Iris pigment epithelial cell (primary cell): ENCODE measurements around the gene ATP2C2.
A peak's percentile ranks its signal among the peaks of the same experiment; 100 is the strongest.
"Not testable (repeated sequence)": the region's sequence is repeated elsewhere in the genome, so short reads cannot be mapped to it uniquely, and the experiment has no call there.

Experiments used
- DNase-seq: peaks from one replicate; pipeline ENCODE4 v3.0.0-alpha.2; 2011; ENCODE audit warnings: low read depth

The ATP2C2 gene

DNA sequence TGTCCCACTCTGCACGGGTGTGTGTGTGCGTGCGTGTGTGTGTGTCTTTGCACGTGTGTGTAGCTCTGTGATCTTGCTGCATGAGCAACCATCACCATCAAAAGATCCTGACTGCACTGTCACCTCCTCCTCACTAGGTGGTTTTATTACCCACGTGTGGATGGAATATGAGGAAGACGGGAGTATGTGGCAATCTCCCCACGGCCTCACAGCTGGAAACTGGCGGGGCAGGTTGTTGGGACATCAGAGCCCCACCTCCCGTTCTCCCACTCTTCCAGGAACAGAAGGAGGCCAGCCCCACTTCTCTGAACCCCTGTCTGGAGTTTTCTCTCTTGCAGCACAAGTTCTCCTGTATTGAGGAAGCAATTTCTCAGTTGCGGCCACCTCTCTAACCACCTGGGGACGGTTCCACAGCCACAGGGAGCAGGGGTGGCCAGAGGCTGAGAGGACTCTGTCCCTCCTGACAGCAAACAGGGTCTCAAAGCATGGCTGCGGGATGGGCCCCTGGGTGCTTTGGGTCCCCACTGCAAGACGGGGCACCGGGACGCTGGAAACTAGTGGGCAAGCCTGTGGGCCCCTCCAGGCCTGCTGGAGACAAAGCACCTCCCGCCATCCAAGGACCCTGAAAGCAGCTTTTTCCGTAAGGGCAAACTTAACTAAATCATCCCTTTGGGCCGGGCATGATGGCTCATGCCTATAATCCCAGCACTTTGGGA lies 27.9 kb upstream of the ATP2C2 start:
- DNase-seq, result peak; percentile 7

DNA sequence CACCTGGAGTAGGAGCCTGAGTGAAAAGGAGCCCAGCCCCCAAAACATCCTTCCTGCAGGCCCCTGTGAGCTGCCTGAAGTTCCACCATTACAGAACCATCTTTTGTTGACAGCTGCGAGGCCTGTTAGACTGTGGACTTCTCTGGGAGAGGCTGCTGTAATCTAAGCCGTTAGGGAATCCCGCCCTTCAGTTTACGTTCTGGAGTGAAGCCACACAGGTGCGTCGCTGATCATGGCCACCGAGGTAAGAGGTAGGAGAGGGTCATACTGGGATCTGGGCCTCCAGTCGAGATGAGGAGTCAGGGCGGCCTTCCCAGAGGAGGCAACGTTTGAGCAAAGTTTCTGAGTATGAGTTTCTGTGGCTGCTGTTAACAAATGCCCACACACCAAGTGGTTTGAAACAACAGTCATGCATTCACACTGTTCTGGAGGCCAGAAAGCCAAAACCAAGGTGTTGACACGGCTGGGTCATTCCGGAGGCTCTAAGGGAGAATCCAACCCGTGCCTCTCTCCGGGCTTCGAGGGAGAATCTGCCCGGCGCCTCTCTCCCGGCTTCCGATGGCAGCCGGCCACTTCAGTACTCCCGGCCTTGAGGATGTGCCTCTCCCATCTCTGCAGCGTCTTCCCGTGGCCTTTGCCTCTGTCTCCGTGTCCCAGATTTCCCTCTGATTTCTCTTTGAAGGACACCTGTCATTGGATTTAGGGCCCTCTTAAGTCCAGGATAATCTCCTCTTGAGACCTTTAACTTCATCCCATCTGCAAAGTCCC lies 26.6 kb upstream of the ATP2C2 start:
- no peak for DNase-seq

DNA sequence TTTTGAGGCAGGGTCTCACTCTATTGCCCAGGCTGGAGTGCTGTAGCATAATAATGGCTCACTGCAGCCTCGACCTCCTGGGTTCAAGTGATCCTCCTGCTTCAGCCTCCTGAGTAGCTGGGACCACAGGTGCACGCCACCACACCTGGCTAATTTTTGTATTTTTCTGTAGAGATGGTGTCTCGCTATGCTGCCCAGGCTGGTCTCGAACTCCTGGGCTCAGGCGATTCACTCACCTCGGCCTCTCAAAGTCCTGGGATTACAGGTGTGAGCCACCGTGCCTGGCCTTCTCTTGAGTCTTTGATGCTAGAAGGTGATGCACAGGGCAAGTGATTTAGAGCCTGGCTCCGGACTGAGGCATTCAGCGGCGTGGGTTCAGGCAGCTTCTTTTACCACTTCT lies 24.5 kb upstream of the ATP2C2 start:
- not testable (repeated sequence) for DNase-seq

DNA sequence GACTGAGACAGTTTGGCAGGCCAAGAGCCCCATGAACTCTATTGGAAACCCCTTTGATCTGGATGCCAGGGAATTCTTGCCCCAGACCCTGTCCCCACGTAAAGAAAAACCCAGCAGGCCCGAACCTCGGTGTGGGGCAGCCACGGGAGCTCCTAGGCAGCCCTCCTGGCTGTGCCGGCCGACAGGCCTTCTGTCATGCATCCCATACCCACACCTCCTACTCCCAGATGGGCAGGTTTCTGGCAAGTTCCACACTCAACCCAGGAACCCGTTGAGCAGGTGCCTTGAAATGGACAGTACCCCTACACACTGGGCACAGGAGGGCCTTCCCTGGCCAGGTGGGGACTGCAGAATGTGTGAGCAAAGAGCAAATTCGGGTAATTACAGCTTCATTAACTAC lies 23.6 kb upstream of the ATP2C2 start:
- no peak for DNase-seq

DNA sequence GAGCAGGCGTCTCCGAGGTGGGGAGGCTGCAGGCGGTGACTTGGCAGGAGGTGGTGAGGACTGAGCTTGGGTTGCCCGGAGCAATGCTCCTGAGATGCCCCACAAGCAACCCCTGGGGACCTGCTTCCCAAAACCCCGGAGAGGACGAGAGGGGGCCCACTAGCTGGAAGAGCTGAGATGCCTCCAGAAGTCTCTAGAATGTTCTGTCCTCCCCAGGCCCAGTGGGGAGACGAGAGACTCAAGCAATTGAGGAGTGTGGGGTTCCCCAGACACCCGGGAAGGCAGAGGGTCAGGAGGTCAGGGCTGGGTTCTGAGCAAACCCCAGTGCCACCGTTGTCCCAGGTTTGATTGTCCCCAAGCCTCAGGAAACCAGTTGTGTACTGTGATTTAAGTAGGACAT lies 21.2 kb upstream of the ATP2C2 start:
- DNase-seq, result no peak

DNA sequence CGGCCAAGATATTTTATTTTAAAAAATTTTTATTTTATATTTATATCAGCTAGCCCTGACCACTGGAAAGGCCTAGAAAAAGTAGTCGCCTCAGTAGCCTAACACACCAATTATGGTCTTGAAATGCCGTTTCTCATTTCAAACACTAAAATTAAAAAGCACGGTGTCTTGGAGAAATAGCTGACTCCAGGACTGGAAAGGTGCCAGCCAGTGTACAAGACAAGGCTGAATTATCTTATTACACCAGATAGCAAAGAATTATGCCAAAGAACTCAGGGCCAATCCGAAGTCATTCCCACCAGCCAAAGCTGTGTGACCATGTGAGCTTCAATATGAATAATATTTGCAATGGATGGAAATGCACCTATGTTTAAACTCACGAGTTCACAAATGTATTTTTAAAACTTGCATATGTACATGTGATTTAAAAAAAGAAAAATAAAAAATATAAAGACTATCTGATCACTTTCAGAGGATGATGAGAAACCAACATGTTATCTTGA lies 19.9 kb upstream of the ATP2C2 start:
- no peak for DNase-seq

DNA sequence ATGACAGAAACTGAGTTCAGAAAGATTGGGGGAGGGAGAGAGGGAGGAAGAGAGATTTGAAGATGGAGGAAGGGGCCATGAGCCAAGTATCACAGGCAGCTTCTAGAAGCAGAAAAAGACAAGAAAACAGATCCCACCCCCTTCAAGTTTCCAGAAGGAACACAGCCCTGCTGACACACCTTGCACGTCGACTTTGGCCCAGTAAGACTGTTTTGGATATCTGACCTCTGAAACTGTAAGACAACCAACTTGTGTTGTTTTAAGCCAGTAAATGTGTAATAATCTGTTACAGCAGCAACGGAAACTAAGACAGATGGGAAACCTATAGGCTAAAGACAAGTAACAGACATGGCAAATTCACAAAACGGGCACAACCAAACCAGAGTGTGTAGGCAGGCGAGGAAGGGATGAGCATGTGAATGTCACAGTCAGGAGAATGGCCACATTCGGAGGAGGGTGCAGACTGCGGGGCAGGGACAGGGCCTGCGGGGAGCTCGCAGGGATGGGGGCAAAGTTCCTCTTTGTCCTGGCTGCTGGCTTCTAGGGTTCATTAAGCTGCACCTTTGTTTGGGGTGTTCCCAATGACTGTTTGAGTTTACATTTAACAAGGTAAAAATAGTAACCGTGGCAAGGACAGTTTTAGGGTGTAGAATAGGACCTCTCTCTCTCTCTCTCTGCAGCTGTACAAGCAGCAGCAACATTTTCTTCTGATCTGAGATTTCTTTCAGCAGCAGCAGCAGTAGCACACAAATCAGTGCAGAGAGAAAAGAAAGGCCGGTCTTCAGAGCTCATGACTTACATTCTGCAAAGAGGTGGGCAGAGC lies 18.3 kb upstream of the ATP2C2 start:
- no peak for DNase-seq

DNA sequence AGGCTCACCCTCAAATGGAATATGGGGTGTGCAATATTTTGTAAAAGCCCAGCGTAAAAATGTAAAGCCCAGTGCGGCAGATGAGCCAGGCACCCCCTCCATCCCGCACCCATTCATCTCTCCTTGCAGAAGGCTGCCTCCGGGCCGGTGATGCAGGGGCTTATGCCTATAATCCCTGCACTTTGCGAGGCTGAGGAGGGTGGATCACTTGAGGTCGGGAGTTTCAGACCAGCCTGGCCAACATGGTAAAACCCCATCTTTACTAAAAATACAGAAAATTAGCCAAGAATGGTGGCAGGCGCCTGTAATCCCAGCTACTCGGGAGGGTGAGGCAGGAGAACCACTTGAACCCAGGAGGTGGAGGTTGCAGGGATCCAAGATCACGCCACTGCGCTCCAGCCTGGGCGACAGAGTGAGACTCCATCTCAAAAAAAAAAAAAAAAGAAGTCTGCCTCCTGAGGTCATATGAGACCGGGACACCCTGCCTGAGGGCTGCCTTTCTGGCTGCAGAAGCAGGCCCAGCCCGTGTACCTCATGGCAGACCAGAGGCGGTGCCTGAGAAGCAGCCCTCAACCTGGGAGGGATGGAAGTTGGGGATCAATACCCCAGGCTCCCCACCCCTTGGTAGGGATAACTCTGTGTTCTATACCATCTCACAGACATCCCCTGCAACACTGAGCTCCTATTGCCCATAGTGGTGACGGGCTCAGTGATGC lies 17.5 kb upstream of the ATP2C2 start:
- no peak for DNase-seq

DNA sequence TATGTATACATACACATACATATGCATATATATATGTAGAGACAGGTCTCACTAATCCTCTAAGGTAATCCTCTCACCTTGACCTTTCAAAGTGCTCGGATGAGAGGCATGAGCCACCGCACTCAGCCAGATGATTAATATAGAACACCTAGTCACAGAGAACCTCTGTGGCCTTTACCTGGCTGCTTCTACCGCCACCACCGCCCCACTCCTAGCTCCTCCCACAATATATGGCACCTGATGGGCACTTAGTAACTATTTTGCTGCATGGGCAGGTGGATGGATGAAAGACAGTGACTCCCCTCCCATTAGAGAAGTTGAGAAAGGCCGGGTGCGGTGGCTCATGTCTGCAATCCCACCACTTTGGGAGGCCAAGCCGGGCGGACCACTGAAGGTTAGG lies 16.7 kb upstream of the ATP2C2 start:
- DNase-seq, result no peak

DNA sequence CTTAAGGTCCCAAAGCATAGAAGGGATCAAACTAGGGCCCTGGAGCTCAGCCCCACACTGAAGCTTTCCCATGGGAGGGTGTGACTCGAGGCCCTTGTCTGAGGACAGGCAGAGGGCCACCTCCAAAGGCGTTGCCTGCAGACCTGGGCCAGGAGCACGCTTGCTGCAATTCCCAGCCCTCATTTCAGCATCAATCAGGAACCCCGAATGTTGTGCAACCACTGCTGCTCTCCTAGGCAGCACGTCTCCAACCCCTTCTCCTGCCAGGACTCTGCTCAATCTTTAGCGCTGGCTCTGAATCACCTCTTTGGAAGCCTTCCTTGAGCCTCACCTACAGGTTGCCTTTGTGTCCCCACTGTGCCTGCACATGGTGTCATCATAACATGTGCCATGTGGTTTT lies 14.0 kb upstream of the ATP2C2 start:
- no peak for DNase-seq

DNA sequence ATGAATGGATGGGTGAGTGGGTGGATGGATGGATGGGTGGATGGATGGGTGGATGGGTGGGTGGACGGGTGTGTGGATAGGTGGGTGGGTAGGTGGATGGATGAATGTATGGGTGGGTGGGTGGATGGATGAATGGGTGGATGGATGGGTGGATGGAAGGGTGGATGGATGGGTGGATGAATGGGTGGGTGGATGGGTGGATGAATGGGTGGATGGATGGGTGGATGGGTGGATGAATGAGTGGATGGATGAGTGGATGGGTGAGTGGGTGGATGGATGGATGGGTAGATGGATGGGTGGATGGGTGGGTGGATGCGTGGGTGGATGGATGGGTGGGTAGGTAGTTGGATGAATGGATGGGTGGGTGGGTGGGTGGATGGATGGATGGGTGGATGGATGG lies 13.2 kb upstream of the ATP2C2 start:
- no peak for DNase-seq

DNA sequence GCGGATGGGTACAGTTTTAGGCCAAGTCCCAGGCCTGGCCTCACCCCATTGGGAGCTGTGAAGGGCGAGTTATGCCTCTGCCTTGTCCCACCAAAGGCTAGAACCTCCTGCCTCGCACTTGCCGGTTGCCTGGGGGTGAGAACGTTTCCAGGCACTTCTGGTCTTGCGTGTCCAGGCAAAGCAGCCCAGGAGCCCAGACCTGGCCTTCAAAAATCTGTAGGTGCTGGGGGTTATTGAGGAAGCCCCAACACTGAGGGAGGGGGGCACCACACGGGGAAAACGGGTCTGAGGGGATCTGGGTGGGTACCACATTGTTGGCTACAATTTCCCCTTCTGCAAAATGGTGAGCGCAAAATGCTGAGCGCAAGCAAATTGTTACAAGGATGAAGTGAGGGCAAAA lies 12.2 kb upstream of the ATP2C2 start:
- no peak for DNase-seq

DNA sequence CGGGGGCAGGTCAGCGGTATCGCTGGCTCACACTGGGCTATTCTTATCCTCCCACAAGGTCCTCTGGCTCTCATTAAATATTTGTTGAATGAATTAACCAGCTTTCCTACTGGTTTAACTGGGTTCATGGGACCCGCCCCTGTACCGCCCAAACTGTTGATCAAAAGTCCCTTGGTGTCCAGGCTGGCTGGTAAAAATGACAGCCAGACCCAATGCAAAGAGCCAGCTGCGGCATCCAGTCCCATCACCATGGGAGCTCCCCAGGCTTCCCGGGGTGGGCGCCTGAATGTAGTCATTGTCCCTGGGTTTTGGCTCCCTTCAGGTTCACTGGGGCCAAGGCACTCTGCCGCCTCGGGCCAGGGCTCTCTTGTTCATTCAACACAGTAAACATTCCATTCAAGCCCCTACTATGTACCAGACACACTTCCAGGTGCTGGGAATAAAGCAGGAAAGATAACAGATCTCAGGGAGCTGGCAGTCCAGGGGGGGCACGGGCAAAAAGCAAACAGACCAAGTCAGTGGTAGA lies 11.7 kb upstream of the ATP2C2 start:
- no peak for DNase-seq

DNA sequence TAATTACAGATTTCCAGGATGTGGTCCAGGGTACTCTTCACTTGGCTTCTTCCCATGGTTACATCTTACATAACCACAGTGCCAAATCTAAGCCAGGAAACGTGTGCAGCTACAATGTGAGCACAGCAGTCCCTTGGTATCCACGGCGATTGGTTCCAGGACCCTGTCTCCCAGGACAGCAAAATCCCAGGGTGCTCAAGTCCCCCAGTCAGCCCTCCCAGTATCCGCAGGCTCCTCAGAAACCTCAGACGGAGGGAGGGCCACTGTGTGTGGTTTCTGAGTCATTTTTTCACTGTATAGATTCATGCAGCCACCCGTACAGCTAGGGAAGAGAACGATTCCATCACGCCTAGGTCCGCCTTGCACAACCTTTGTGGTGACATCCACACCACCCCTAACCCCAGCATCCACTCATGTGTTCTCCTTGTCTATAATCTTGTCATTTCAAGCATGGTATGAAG lies 11.1 kb upstream of the ATP2C2 start:
- DNase-seq, result peak; percentile 48

DNA sequence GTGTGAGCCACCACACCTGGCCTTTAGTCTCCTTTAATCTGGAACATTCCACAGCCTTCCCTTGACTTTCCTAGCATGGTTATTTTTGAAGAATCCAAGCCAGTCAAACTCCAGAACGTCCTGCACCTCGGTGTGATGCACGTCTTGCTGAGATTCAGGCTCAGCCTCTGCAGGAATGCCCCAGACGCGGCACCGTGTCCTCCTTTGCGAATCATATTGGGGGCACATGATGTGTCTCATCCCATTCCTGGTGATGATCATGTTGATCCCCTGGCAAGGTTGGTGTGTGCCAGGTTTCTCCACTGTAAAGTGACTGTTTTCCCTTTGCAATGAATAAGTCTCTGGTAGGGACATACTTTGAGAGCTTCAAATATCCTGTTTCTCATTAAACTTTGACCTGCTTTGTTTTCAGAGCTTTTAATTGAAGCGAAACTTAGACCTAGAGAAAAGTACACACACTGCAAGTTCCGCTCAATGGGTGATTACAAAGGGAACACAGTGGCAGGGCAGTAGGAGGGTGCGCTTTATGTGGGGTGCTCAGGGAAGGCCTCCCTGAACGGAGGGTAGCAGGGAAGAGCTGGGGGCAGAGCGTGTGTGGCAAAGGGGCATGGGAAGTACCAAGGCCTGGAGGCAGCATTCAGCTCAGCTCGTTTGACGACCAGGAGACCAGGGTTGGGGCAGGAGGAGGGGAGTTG lies 9.6 kb upstream of the ATP2C2 start:
- no peak for DNase-seq

DNA sequence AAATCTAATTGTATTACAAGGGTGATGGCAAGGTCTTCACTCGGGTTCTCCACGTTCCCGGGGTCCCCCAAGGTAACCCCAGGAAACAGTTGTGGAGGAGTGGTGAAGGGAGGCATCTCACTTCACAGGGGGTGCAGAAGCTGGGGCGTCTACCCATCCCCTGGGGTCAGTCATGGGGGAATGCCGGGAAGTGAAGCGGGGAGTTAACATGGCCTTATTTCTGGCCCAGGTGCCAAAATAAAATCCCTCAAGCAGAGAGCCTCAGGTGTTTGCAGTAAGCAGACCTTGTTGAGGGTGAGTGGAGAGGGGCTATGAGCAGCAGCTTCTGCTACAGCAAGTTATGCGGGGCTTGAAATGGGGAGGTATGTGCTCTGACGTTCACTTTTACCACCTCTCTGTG lies 9.0 kb upstream of the ATP2C2 start:
- DNase-seq, result no peak

DNA sequence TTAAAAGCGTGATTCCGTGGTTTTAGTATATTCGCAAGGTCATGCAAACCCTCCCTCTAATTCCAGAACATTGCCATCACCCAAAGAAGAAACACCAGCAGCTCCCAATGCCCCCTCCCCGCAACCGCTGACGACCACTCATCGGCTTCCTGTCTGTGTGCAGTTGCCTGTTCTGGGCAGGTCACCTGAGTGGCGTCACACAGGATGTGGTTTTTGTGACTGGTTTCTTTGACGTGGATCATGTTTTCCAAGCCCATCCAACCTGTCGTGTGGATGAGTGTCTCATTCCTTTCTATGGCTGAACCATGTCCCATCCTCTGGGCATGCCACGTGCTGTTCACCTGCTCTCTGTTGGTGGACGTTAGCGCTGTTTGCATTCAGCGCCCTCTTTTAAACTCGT lies 8.2 kb upstream of the ATP2C2 start:
- DNase-seq, result no peak

DNA sequence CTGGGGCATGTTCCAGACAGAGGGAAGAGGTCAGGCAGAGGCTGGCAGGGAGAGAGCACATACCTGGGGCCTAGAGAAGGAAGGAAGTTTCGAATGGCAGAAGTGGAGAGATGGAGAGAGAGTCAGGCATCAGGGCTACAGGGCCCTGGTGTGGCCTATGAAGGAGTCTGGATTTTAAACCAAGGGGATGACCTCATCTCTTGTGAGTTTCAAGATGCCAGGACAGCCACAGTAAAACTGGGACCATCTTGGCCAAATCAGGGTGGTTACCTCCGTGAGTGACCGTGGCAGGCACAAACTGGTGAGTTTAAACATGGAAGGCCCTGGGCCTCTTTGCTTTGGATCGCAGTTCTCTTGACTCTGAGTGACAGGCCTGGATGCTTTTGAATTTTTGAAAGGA lies 7.6 kb upstream of the ATP2C2 start:
- DNase-seq, result no peak

DNA sequence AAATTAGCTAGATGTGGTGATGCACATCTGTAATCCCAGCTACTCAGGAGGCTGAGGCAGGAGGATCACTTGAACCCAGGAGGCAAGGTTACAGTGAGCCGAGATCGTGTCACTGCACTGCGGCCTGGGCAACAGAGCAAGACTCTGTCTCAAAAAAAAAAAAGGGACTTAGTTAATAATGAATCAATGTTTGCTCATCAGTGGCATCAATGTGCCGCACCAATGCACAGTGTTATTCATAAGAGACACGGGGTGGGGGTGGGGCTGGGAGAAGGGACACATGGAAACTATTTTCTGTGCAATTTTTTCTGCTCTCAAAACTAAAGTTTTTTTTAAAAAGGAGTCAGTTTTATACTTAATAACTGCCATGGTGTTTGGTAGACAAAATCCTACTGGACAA lies 6.8 kb upstream of the ATP2C2 start:
- no peak for DNase-seq

DNA sequence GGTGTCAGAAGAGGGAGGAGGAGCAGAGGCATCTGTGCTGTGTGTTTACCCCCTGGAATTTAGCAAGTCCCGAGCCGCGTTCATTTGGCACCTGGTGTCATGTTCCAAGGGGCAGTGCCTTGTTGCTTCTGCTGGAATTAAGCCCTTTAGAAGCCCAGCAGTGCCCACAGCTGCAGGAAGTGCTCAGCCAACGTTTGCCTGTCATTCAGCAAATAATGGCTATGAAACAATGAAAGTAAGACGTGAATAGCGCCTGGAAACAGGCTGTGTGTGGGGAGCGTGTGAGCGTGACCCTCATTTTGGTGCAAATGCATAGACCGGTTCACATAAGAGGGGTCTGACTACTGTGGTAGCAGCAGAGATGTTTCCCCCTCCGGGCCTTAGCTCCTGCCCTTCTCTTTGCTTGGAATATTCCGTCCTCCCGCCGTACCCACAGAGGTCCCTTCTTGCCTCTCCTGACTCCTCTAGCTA lies 5.8 kb upstream of the ATP2C2 start:
- no peak for DNase-seq

DNA sequence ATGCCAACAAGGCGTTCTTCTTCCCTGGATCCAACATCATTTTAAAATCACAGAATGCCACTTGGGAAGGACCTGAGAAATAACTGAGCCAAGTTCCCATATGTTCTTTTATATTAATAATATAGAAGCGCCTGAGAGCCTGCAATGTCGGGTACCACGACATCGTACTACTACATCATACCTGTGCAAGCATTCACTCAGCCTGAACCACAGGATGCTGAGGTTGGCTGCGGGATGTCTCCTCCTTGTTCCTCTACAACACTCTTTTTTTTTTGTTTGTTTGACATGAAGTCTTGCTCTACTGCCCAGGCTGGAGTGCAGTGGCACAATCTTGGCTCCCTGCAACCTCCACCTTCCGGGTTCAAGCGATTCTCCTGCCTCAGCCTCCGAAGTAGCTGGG lies 2.1 kb upstream of the ATP2C2 start:
- no peak for DNase-seq
